ENCODE data around the gene ATL3.

- no peak for TF ChIP-seq POLR2A (IDR thresholded peaks at IDR 0.05)
- no peak for TF ChIP-seq CTCF (IDR thresholded peaks at IDR 0.05)
Observed at GRCh38 chr11:63713766-63714165, 42.6 kb upstream of the ATL3 start.

Data from body of pancreas (tissue), 4 donors.